Ascending aorta (tissue), 2 donors: ENCODE data around the gene WNT3A. TPM values are rescaled to one million over a fixed set of nuclear protein-coding genes. Genes with fewer than 3 reads are reported as not detected.

Experiments
- DNase-seq, 2 donors: peaks; one replicate each; pipeline ENCODE4 v3.0.0-alpha.2; 2019; ENCODE audit warnings: low spot score in 2 of 2
- H3K27ac ChIP-seq, 2 donors: fragments of 200-600 bp; sonication (generic); one replicate each; pipeline ENCODE4 v1.5.1; 2016 to 2017; ENCODE audit warnings: mild to moderate bottlenecking in 1 of 2
- H3K27me3 ChIP-seq: fragments of 200-600 bp; sonication (generic); one replicate; pipeline ENCODE4 v1.5.1; 2017
- H3K36me3 ChIP-seq, 2 donors: fragments of 200-600 bp; sonication (generic); one replicate each; pipeline ENCODE4 v1.5.1; 2016
- H3K4me1 ChIP-seq, 2 donors: fragments of 200-600 bp; sonication (generic); one replicate each; pipeline ENCODE4 v1.5.1; 2016 to 2017; ENCODE audit warnings: mild to moderate bottlenecking in 1 of 2
- H3K4me3 ChIP-seq, 2 donors: fragments of 200-600 bp; sonication (generic); one replicate each; pipeline ENCODE4 v1.5.1; 2016 to 2017; ENCODE audit warnings: mild to moderate bottlenecking in 1 of 2
- H3K9me3 ChIP-seq, 2 donors: fragments of 200-600 bp; sonication (generic); one replicate each; pipeline ENCODE4 v1.5.1; 2016
- CTCF ChIP-seq, 3 experiments: fragments of 200-600 bp in 2 of 3; fragments of 450-650 bp in 1 of 3; sonication (generic) in 2 of 3; IDR thresholded peaks; one replicate each; pipeline ENCODE4 v1.5.1; 2016 to 2019; ENCODE audit warnings: antibody characterized with exemption in 3 of 3, mild to moderate bottlenecking in 1 of 3, moderate library complexity in 1 of 3
- intact Hi-C: fragments of 100-400 bp; cut with DNase I; formaldehyde crosslinking; loops from one replicate; pipeline ENCODE4 v1.15.1; 2023
- total RNA-seq: library from RNA; depleted of rRNA; stranded (reverse); fragments of >200 nt; gene quantifications from one replicate; pipeline ENCODE4 v1.1.0, GENCODE V29; 2016

The WNT3A gene
- total RNA-seq, 1 donor from 2014 or later, result not detected

- H3K27me3 ChIP-seq, result no peaks in the 10 kb centered on the region
- TF ChIP-seq CTCF (IDR thresholded peaks at IDR 0.05), result no peak
- DNase-seq, result no peak
- H3K27ac ChIP-seq, result no peak overlapping the region
- no peaks in the 10 kb centered on the region for H3K36me3 ChIP-seq
- intact Hi-C loops, result no loop called here
- H3K9me3 ChIP-seq, result no peaks in the 10 kb centered on the region
- H3K4me3 ChIP-seq, result no peak overlapping the region
- H3K4me1 ChIP-seq, result no peaks in the 10 kb centered on the region
These were observed 39.1 kb downstream of the WNT3A start for GRCh38 chr1:228045871-228046270.

- Histone ChIP-seq H3K4me1 (no peaks in the 10 kb centered on the region), H3K9me3 (no peaks in the 10 kb centered on the region), H3K36me3 (no peaks in the 10 kb centered on the region), H3K27ac (no peak overlapping the region), H3K4me3 (no peak overlapping the region), H3K27me3 (no peaks in the 10 kb centered on the region)
- intact Hi-C loops, result no loop called here
- no peak for DNase-seq
- TF ChIP-seq CTCF (IDR thresholded peaks at IDR 0.05), result no peak
These were observed 39.8 kb downstream of the WNT3A start for GRCh38 chr1:228046421-228047182.

- no peaks in the 10 kb centered on the region for H3K9me3 ChIP-seq
- TF ChIP-seq CTCF (IDR thresholded peaks at IDR 0.05), result no peak
- no peak for DNase-seq
- no peaks in the 10 kb centered on the region for H3K36me3 ChIP-seq
- intact Hi-C loops, result no loop called here
- no peak overlapping the region for H3K4me3 ChIP-seq
- no peak overlapping the region for H3K27ac ChIP-seq
- H3K4me1 ChIP-seq, result no peaks in the 10 kb centered on the region
- H3K27me3 ChIP-seq, result no peaks in the 10 kb centered on the region
These were observed 40.3 kb downstream of the WNT3A start for GRCh38 chr1:228047183-228047466.

- H3K27me3 ChIP-seq, result no peaks in the 10 kb centered on the region
- intact Hi-C loops, result no loop called here
- H3K36me3 ChIP-seq, result no peaks in the 10 kb centered on the region
- H3K4me1 ChIP-seq, result no peaks in the 10 kb centered on the region
- no peak overlapping the region for H3K27ac ChIP-seq
- TF ChIP-seq CTCF (IDR thresholded peaks at IDR 0.05), result no peak
- DNase-seq, result no peak
- no peaks in the 10 kb centered on the region for H3K9me3 ChIP-seq
- no peak overlapping the region for H3K4me3 ChIP-seq
These were observed 41.3 kb downstream of the WNT3A start for GRCh38 chr1:228048120-228048519.

- Histone ChIP-seq H3K27ac (no peak overlapping the region), H3K27me3 (no peaks in the 10 kb centered on the region), H3K4me1 (no peaks in the 10 kb centered on the region), H3K36me3 (no peaks in the 10 kb centered on the region), H3K4me3 (no peak overlapping the region), H3K9me3 (no peaks in the 10 kb centered on the region)
- no peak for TF ChIP-seq CTCF (IDR thresholded peaks at IDR 0.05)
- intact Hi-C loops, result no loop called here
- no peak for DNase-seq
These were observed 42.0 kb downstream of the WNT3A start for GRCh38 chr1:228048659-228049298.
